K562 (cell line): ENCODE data around the gene PUS10.

Experiments used
- CAMTA2 ChIP-seq: fragments of 250-450 bp; sonication (Bioruptor Pico); conservative IDR thresholded peaks from 2 replicates; pipeline ENCODE4 v1.5.1; 2022
- DLX4 ChIP-seq: fragments of 250-450 bp; sonication (Bioruptor Pico); IDR thresholded peaks from 2 replicates; pipeline ENCODE4 v1.6.1; 2021; ENCODE audit warnings: mild to moderate bottlenecking
- HDAC6 ChIP-seq: IDR thresholded peaks from 2 replicates; pipeline ENCODE4 v1.6.1; 2012; ENCODE audit warnings: low read depth, mild to moderate bottlenecking, control low read depth, inconsistent platforms, low read length, moderate library complexity
- HLTF ChIP-seq: fragments of 450-650 bp; IDR thresholded peaks from 2 replicates; pipeline ENCODE4 v1.6.1; 2016
- NCOA1 ChIP-seq: fragments of 450-650 bp; IDR thresholded peaks from 2 replicates; pipeline ENCODE4 v1.6.1; 2016; ENCODE audit warnings: low read depth
- POLR2A ChIP-seq: fragments of 450-650 bp; conservative IDR thresholded peaks from 2 replicates; pipeline ENCODE4 v1.6.1; 2016
- ZNF146 ChIP-seq: IDR thresholded peaks from one replicate; pipeline ENCODE4 v1.6.1; 2018; ENCODE audit warnings: missing compliant biosample characterization; ENCODE audit not compliant: unreplicated experiment
- TF ChIP-seq, protein P1 (sequence below): sonication (generic); formaldehyde crosslinking; IDR thresholded peaks from 2 replicates; pipeline ENCODE4 v1.8.1; 2022; ENCODE audit warnings: missing genetic modification reagents

GRCh38 chr2:60963190-60963589 is 54.9 kb downstream of the PUS10 start:
- TF ChIP-seq, protein P1, sequence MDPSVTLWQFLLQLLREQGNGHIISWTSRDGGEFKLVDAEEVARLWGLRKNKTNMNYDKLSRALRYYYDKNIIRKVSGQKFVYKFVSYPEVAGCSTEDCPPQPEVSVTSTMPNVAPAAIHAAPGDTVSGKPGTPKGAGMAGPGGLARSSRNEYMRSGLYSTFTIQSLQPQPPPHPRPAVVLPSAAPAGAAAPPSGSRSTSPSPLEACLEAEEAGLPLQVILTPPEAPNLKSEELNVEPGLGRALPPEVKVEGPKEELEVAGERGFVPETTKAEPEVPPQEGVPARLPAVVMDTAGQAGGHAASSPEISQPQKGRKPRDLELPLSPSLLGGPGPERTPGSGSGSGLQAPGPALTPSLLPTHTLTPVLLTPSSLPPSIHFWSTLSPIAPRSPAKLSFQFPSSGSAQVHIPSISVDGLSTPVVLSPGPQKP (CRISPR knock-in tag), result no peak
- TF ChIP-seq POLR2A (no peak), HDAC6 (no peak), HLTF (no peak), CAMTA2 (no peak), DLX4 (no peak), NCOA1 (no peak), ZNF146 (CRISPR knock-in tag) (no peak)
